Skeletal muscle tissue (tissue), 4 donors: ENCODE measurements around the gene TMPRSS6. TPM values are rescaled to one million over a fixed set of nuclear protein-coding genes. Genes with fewer than 3 reads are reported as not detected.

Source experiments
- H3K27ac ChIP-seq: one replicate; pipeline ENCODE4 v1.7.0; 2013; ENCODE audit warnings: mild to moderate bottlenecking, low read depth, low read length, inconsistent platforms
- H3K27me3 ChIP-seq, 3 donors: one replicate each; pipeline ENCODE4 v1.7.0; 2013; ENCODE audit warnings: low read length in 3 of 3; ENCODE audit not compliant: control insufficient read depth in 3 of 3, insufficient read depth in 3 of 3
- H3K36me3 ChIP-seq, 3 donors: one replicate each; pipeline ENCODE4 v1.7.0; 2013; ENCODE audit warnings: low read length in 3 of 3; ENCODE audit not compliant: control insufficient read depth in 3 of 3, insufficient read depth in 3 of 3
- H3K4me1 ChIP-seq, 3 donors: one replicate each; pipeline ENCODE4 v1.7.0; 2013; ENCODE audit warnings: low read length in 3 of 3, mild to moderate bottlenecking in 3 of 3; ENCODE audit not compliant: control insufficient read depth in 3 of 3, insufficient read depth in 3 of 3
- H3K4me3 ChIP-seq, 3 donors: one replicate each; pipeline ENCODE4 v1.7.0; 2013; ENCODE audit warnings: low read length in 3 of 3
- H3K9ac ChIP-seq, 3 donors: one replicate each; pipeline ENCODE4 v1.7.0; 2013; ENCODE audit warnings: low read length in 3 of 3, mild to moderate bottlenecking in 3 of 3, moderate library complexity in 2 of 3, low read depth in 1 of 3
- H3K9me3 ChIP-seq, 3 donors: one replicate each; pipeline ENCODE4 v1.7.0; 2013; ENCODE audit warnings: low read length in 3 of 3; ENCODE audit not compliant: control insufficient read depth in 3 of 3
- total RNA-seq: library from RNA; depleted of rRNA; stranded (reverse); fragments of >200 nt; gene quantifications from one replicate; pipeline ENCODE4 v1.2.3, GENCODE V29; 2014
- donor health status: Osteomylitis.

Gene TMPRSS6
- total RNA-seq, 1 donor from 2014 or later: not detected

- H3K36me3 ChIP-seq: no peaks in the 10 kb centered on the region
- no peaks in the 10 kb centered on the region for H3K9me3 ChIP-seq
- H3K27me3 ChIP-seq: peaks cover 48 to 67% (median 60%) of the 10 kb centered on the region in 3 donors
- H3K4me1 ChIP-seq: no peaks in the 10 kb centered on the region
- H3K9ac ChIP-seq: no peak overlapping the region
- H3K27ac ChIP-seq: no peak overlapping the region
- H3K4me3 ChIP-seq: no peak overlapping the region
These were observed 17.5 kb downstream of the TMPRSS6 start for GRCh38 chr22:37091994-37092393.

- no peaks in the 10 kb centered on the region for H3K36me3 ChIP-seq
- H3K27ac ChIP-seq: no peak overlapping the region
- no peaks in the 10 kb centered on the region for H3K9me3 ChIP-seq
- peaks cover 44 to 65% (median 60%) of the 10 kb centered on the region in 3 donors for H3K27me3 ChIP-seq
- no peak overlapping the region for H3K4me3 ChIP-seq
- no peak overlapping the region for H3K9ac ChIP-seq
- no peaks in the 10 kb centered on the region for H3K4me1 ChIP-seq
These were observed 18.4 kb downstream of the TMPRSS6 start for GRCh38 chr22:37090920-37091695.

GRCh38 chr22:37089434-37089833, 20.1 kb downstream of the TMPRSS6 start:
- no peak overlapping the region for H3K27ac ChIP-seq
- H3K9me3 ChIP-seq: peaks cover 0 to 3% (median 0%) of the 10 kb centered on the region in 3 donors
- no peaks in the 10 kb centered on the region for H3K4me1 ChIP-seq
- no peak overlapping the region for H3K4me3 ChIP-seq
- H3K36me3 ChIP-seq: no peaks in the 10 kb centered on the region
- peaks cover 40 to 61% (median 52%) of the 10 kb centered on the region in 3 donors for H3K27me3 ChIP-seq
- H3K9ac ChIP-seq: no peak overlapping the region

GRCh38 chr22:37088750-37089408, 20.6 kb downstream of the TMPRSS6 start:
- no peak overlapping the region for H3K27ac ChIP-seq
- no peaks in the 10 kb centered on the region for H3K36me3 ChIP-seq
- no peak overlapping the region for H3K4me3 ChIP-seq
- peaks cover 0 to 3% (median 0%) of the 10 kb centered on the region in 3 donors for H3K9me3 ChIP-seq
- peaks cover 44 to 61% (median 53%) of the 10 kb centered on the region in 3 donors for H3K27me3 ChIP-seq
- H3K9ac ChIP-seq: no peak overlapping the region
- H3K4me1 ChIP-seq: no peaks in the 10 kb centered on the region

GRCh38 chr22:37088108-37088605, 21.4 kb downstream of the TMPRSS6 start:
- Histone ChIP-seq H3K27ac (no peak overlapping the region), H3K9me3 (peaks cover 0 to 3% (median 0%) of the 10 kb centered on the region in 3 donors), H3K27me3 (peaks cover 44 to 61% (median 53%) of the 10 kb centered on the region in 3 donors), H3K36me3 (no peaks in the 10 kb centered on the region), H3K4me3 (no peak overlapping the region), H3K4me1 (no peaks in the 10 kb centered on the region), H3K9ac (no peak overlapping the region)

- H3K27me3 ChIP-seq: peaks cover 41 to 57% (median 44%) of the 10 kb centered on the region in 3 donors
- H3K4me3 ChIP-seq: no peak overlapping the region
- H3K27ac ChIP-seq: no peak overlapping the region
- no peak overlapping the region for H3K9ac ChIP-seq
- H3K4me1 ChIP-seq: no peaks in the 10 kb centered on the region
- peaks cover 0 to 3% (median 0%) of the 10 kb centered on the region in 3 donors for H3K9me3 ChIP-seq
- H3K36me3 ChIP-seq: no peaks in the 10 kb centered on the region
These were observed 23.3 kb downstream of the TMPRSS6 start for GRCh38 chr22:37086184-37086583.

- peaks cover 30 to 60% (median 48%) of the 10 kb centered on the region in 3 donors for H3K27me3 ChIP-seq
- no peak overlapping the region for H3K4me3 ChIP-seq
- H3K9ac ChIP-seq: no peak overlapping the region
- H3K36me3 ChIP-seq: no peaks in the 10 kb centered on the region
- peaks cover 0 to 3% (median 0%) of the 10 kb centered on the region in 3 donors for H3K9me3 ChIP-seq
- H3K27ac ChIP-seq: no peak overlapping the region
- H3K4me1 ChIP-seq: no peaks in the 10 kb centered on the region
These were observed 25.1 kb downstream of the TMPRSS6 start for GRCh38 chr22:37084385-37084784.

- peaks cover 30 to 60% (median 45%) of the 10 kb centered on the region in 3 donors for H3K27me3 ChIP-seq
- no peak overlapping the region for H3K9ac ChIP-seq
- no peak overlapping the region for H3K4me3 ChIP-seq
- H3K36me3 ChIP-seq: no peaks in the 10 kb centered on the region
- no peak overlapping the region for H3K27ac ChIP-seq
- H3K9me3 ChIP-seq: peaks cover 0 to 3% (median 0%) of the 10 kb centered on the region in 3 donors
- H3K4me1 ChIP-seq: no peaks in the 10 kb centered on the region
These were observed 25.6 kb downstream of the TMPRSS6 start for GRCh38 chr22:37083914-37084313.

GRCh38 chr22:37082251-37082873, 27.2 kb downstream of the TMPRSS6 start:
- Histone ChIP-seq H3K27me3 (peaks cover 23 to 50% (median 42%) of the 10 kb centered on the region in 3 donors), H3K9ac (no peak overlapping the region), H3K36me3 (no peaks in the 10 kb centered on the region), H3K27ac (no peak overlapping the region), H3K4me1 (no peaks in the 10 kb centered on the region), H3K4me3 (no peak overlapping the region), H3K9me3 (peaks cover 0 to 3% (median 0%) of the 10 kb centered on the region in 3 donors)
